Endothelial cell (in vitro differentiated cells): ENCODE data around the gene BIRC6. TPM values are rescaled to one million over a fixed set of nuclear protein-coding genes. Genes with fewer than 3 reads are reported as not detected.

Experiments used
- DNase-seq: peaks from one replicate; pipeline ENCODE4 v3.0.0; 2021; ENCODE audit warnings: low spot score
- H3K27ac Mint-ChIP-seq: one replicate; pipeline ENCODE4 v1.8.0; 2021; ENCODE audit warnings: mixed read lengths, inconsistent platforms; ENCODE audit not compliant: unreplicated experiment
- H3K27me3 Mint-ChIP-seq: one replicate; pipeline ENCODE4 v1.8.0; 2021; ENCODE audit warnings: mild to moderate bottlenecking, moderate library complexity, mixed read lengths, inconsistent platforms; ENCODE audit not compliant: unreplicated experiment
- H3K36me3 Mint-ChIP-seq: one replicate; pipeline ENCODE4 v1.8.0; 2021; ENCODE audit warnings: mild to moderate bottlenecking, low read depth, mixed read lengths, inconsistent platforms; ENCODE audit not compliant: unreplicated experiment
- H3K4me1 Mint-ChIP-seq: one replicate; pipeline ENCODE4 v1.8.0; 2021; ENCODE audit warnings: mild to moderate bottlenecking, mixed read lengths, inconsistent platforms; ENCODE audit not compliant: unreplicated experiment
- H3K4me3 Mint-ChIP-seq: one replicate; pipeline ENCODE4 v1.8.0; 2021; ENCODE audit warnings: mild to moderate bottlenecking, mixed read lengths, inconsistent platforms; ENCODE audit not compliant: unreplicated experiment
- H3K9me3 Mint-ChIP-seq: one replicate; pipeline ENCODE4 v1.8.0; 2021; ENCODE audit warnings: mixed read lengths, inconsistent platforms; ENCODE audit not compliant: unreplicated experiment
- total RNA-seq: library from RNA; stranded (reverse); fragmentation: NEBNext Ultra II Directional; extraction: Animal tissue kit (Norgen Biotek cat#: 25700); gene quantifications from one replicate; pipeline ENCODE4 v1.2.1, GENCODE V29; 2021; ENCODE audit not compliant: unreplicated experiment
- TF ChIP-seq, protein P1 (sequence below): fragments of 200-600 bp; sonication (generic); IDR thresholded peaks from one replicate; pipeline ENCODE4 v1.5.0; 2021; ENCODE audit warnings: antibody characterized with exemption; ENCODE audit not compliant: unreplicated experiment

The BIRC6 gene
- total RNA-seq, 1 donor from 2014 or later, result 125 TPM

DNA sequence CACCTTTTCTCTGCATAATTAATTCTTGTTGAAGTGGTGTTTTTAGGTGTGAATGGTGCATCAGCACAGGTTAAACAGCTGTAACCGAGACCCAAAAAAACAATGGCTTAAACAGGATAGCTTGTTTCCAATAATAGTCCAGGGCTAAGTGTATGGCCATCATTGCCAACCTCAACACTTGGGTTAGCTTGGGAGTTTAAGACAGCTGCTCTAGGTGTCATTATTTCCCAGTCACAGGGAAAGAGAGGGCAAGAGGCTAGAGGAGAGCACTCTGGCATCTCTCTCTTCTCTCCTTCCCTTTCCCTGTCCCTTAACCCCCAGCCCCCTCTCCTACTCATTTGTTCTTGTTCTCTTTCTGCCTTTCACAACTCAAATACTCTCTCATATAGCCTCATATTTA, 21.1 kb downstream of the BIRC6 start:
- DNase-seq, result no peak
- Mint-ChIP-seq H3K36me3 (peaks cover 23% of the 10 kb centered on the region), H3K27ac (peak overlapping the region; percentile 14), H3K9me3 (no peaks in the 10 kb centered on the region), H3K4me1 (peaks cover 34% of the 10 kb centered on the region), H3K4me3 (no peak overlapping the region), H3K27me3 (peaks cover 1% of the 10 kb centered on the region)
- TF ChIP-seq, protein P1, sequence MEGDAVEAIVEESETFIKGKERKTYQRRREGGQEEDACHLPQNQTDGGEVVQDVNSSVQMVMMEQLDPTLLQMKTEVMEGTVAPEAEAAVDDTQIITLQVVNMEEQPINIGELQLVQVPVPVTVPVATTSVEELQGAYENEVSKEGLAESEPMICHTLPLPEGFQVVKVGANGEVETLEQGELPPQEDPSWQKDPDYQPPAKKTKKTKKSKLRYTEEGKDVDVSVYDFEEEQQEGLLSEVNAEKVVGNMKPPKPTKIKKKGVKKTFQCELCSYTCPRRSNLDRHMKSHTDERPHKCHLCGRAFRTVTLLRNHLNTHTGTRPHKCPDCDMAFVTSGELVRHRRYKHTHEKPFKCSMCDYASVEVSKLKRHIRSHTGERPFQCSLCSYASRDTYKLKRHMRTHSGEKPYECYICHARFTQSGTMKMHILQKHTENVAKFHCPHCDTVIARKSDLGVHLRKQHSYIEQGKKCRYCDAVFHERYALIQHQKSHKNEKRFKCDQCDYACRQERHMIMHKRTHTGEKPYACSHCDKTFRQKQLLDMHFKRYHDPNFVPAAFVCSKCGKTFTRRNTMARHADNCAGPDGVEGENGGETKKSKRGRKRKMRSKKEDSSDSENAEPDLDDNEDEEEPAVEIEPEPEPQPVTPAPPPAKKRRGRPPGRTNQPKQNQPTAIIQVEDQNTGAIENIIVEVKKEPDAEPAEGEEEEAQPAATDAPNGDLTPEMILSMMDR, result no peak

DNA sequence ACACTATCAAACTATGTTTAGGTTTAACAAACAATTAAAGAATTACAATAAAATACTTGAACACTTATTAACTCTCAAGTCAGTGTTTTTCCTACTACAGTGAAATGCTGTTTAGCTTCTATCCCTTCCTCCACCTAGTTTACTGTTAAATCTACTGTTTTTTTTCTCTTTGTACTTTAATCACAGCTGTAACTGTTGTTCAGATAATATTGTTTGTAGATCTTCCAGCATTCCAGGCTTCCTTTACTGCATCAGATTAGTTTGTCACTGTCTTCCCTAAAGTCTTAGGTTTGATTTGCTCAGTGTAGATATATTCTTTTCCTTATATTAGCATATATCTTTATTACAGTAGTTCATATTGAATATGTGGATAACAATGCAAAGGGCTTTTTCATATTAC, 22.5 kb downstream of the BIRC6 start:
- H3K27me3 Mint-ChIP-seq, result peaks cover 1% of the 10 kb centered on the region
- H3K9me3 Mint-ChIP-seq, result no peaks in the 10 kb centered on the region
- TF ChIP-seq, protein P1, result no peak
- peaks cover 29% of the 10 kb centered on the region for H3K4me1 Mint-ChIP-seq
- H3K27ac Mint-ChIP-seq, result peak overlapping the region; percentile 55
- no peak for DNase-seq
- peaks cover 16% of the 10 kb centered on the region for H3K36me3 Mint-ChIP-seq
- H3K4me3 Mint-ChIP-seq, result no peak overlapping the region

DNA sequence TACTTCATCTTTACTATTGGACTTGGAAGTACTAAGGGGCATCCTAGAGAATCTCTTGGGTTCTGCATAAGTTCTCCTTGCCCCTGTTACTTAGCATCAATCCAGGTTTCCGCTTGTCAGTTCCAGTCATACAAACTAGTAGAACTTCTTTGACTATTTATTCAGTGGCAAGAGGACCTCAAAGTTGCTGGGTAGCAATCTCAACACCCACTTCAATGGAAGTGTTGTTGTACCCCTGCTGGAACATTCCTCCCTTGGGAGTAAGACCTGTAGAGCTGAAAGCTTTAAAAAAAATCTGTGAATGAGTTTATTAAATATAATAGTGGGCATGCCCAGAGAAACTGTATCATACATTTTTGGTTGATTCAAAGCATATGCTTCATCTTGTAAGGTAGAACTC, 27.0 kb downstream of the BIRC6 start:
- Mint-ChIP-seq H3K4me1 (peaks cover 17% of the 10 kb centered on the region), H3K36me3 (peaks cover 19% of the 10 kb centered on the region), H3K9me3 (no peaks in the 10 kb centered on the region), H3K27ac (no peak overlapping the region), H3K4me3 (no peak overlapping the region), H3K27me3 (peaks cover 1% of the 10 kb centered on the region)
- TF ChIP-seq, protein P1, result no peak
- DNase-seq, result no peak

DNA sequence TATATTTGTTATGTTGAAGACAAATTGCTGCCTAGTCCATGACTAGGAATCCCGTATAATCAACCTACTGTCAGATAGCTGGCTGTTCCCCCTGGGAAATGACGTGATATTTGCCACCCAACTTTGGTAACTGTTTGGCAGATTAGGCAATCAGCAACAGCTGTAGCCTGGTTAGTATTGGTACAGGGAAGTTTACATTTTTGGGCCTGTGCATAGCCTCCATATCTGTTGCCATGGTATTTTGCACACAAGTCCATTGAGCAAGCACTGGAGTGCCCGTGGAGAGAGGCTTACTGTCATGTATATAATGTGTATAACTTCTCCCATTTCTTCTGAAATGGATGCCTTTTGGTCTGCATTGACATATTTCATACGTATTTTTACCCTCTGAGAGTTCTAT, 27.7 kb downstream of the BIRC6 start:
- no peak overlapping the region for H3K27ac Mint-ChIP-seq
- H3K36me3 Mint-ChIP-seq, result peaks cover 19% of the 10 kb centered on the region
- H3K27me3 Mint-ChIP-seq, result peaks cover 1% of the 10 kb centered on the region
- H3K4me3 Mint-ChIP-seq, result no peak overlapping the region
- H3K4me1 Mint-ChIP-seq, result peaks cover 12% of the 10 kb centered on the region
- no peak for DNase-seq
- H3K9me3 Mint-ChIP-seq, result no peaks in the 10 kb centered on the region
- TF ChIP-seq, protein P1, result no peak

DNA sequence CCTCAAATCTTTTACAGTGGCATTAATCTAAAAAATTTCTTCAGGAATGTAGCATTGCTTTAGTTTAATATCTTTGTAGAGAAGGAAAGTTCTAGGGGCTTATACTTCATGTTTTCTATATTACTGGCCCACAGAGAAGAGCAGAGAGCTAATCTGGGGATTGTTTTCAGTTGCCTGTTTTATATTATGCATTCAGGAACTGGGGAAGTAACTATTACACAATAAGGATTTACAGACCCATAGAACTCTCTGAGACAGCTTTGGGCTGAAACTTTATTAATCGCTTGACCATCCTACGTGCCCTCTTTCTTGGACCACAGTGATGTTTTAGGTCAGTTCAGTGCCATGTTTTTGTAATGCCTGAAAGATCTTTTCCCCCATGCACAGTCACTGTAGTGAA, 29.9 kb downstream of the BIRC6 start:
- no peaks in the 10 kb centered on the region for H3K27me3 Mint-ChIP-seq
- TF ChIP-seq, protein P1, result no peak
- H3K4me3 Mint-ChIP-seq, result no peak overlapping the region
- DNase-seq, result no peak
- H3K9me3 Mint-ChIP-seq, result no peaks in the 10 kb centered on the region
- H3K4me1 Mint-ChIP-seq, result peaks cover 7% of the 10 kb centered on the region
- peaks cover 17% of the 10 kb centered on the region for H3K36me3 Mint-ChIP-seq
- H3K27ac Mint-ChIP-seq, result no peak overlapping the region
